Hepatocyte (in vitro differentiated cells): Measurements from ENCODE around the gene ZNF24. TPM values are rescaled to one million over a fixed set of nuclear protein-coding genes. Genes with fewer than 3 reads are reported as not detected.

Source experiments
- DNase-seq: peaks from one replicate; pipeline ENCODE4 v3.0.0-alpha.2; 2016; ENCODE audit warnings: low spot score
- H2AFZ ChIP-seq: fragments of 200-600 bp; sonication (generic); 2 replicates; pipeline ENCODE4 v1.6.0; 2016; ENCODE audit warnings: antibody characterized with exemption, mild to moderate bottlenecking
- H3K27ac ChIP-seq: fragments of 200-600 bp; sonication (generic); 2 replicates; pipeline ENCODE4 v1.5.1; 2016; ENCODE audit warnings: mild to moderate bottlenecking
- H3K27me3 ChIP-seq: fragments of 200-600 bp; sonication (generic); 2 replicates; pipeline ENCODE4 v1.6.1; 2016
- H3K36me3 ChIP-seq: fragments of 200-600 bp; sonication (generic); replicated peaks from 2 replicates; pipeline ENCODE4 v1.5.1; 2016; ENCODE audit warnings: low read depth; ENCODE audit not compliant: insufficient read depth
- H3K4me1 ChIP-seq: fragments of 200-600 bp; sonication (generic); 2 replicates; pipeline ENCODE4 v1.5.1; 2016; ENCODE audit warnings: mild to moderate bottlenecking, moderate library complexity; ENCODE audit not compliant: insufficient read depth
- H3K4me2 ChIP-seq: fragments of 200-600 bp; sonication (generic); 2 replicates; pipeline ENCODE4 v1.6.0; 2016
- H3K4me3 ChIP-seq: fragments of 200-600 bp; sonication (generic); 2 replicates; pipeline ENCODE4 v1.5.1; 2016; ENCODE audit warnings: mild to moderate bottlenecking
- H3K79me2 ChIP-seq: fragments of 200-600 bp; sonication (generic); 2 replicates; pipeline ENCODE4 v1.6.0; 2017; ENCODE audit warnings: mild to moderate bottlenecking
- H3K9me2 ChIP-seq: fragments of 200-600 bp; sonication (generic); replicated peaks from 2 replicates; pipeline ENCODE4 v1.6.0; 2017; ENCODE audit warnings: mild to moderate bottlenecking; ENCODE audit not compliant: insufficient read depth
- H3K9me3 ChIP-seq: fragments of 200-600 bp; sonication (generic); 2 replicates; pipeline ENCODE4 v1.5.1; 2016; ENCODE audit warnings: low read depth, mild to moderate bottlenecking
- H4K20me1 ChIP-seq: fragments of 200-600 bp; sonication (generic); 2 replicates; pipeline ENCODE4 v1.6.0; 2016; ENCODE audit warnings: mild to moderate bottlenecking; ENCODE audit not compliant: insufficient read depth, poor library complexity, severe bottlenecking
- EZH2 ChIP-seq: fragments of 200-600 bp; sonication (generic); IDR thresholded peaks from 2 replicates; pipeline ENCODE4 v1.6.1; 2016; ENCODE audit warnings: antibody characterized with exemption, mild to moderate bottlenecking, borderline replicate concordance
- EZH2phosphoT487 ChIP-seq: fragments of 200-600 bp; sonication (generic); IDR thresholded peaks from one replicate; pipeline ENCODE4 v1.6.1; 2018; ENCODE audit warnings: antibody characterized with exemption, mild to moderate bottlenecking, low read depth, moderate library complexity; ENCODE audit not compliant: unreplicated experiment, severe bottlenecking
- WGBS: methylation state at CpG from one replicate; pipeline ENCODE4 v1.1.6; 2016; ENCODE audit warnings: low lambda C conversion rate; ENCODE audit errors: missing lambda C conversion rate; 5-methylcytosine and 5-hydroxymethylcytosine counted together
- polyA plus RNA-seq: library from polyadenylated mRNA; unstranded; fragments of >200 nt; fragmentation: Nextera tagmentation; extraction: Ambion mirVana; gene quantifications from 2 replicates; pipeline ENCODE4 v1.2.1, GENCODE V29; 2016
- total RNA-seq: library from RNA; depleted of rRNA; stranded (reverse); fragments of >200 nt; gene quantifications from 2 replicates; pipeline ENCODE4 v1.2.3, GENCODE V29; 2014
- TF ChIP-seq, protein P1 (sequence below): fragments of 200-600 bp; sonication (generic); IDR thresholded peaks from 2 replicates; pipeline ENCODE4 v1.5.1; 2016; ENCODE audit warnings: antibody characterized with exemption, mild to moderate bottlenecking; ENCODE audit not compliant: poor library complexity

The ZNF24 gene
- total and polyA plus RNA-seq, 2 experiments from 2014 or later = 29.0 to 44.3 TPM

DNA sequence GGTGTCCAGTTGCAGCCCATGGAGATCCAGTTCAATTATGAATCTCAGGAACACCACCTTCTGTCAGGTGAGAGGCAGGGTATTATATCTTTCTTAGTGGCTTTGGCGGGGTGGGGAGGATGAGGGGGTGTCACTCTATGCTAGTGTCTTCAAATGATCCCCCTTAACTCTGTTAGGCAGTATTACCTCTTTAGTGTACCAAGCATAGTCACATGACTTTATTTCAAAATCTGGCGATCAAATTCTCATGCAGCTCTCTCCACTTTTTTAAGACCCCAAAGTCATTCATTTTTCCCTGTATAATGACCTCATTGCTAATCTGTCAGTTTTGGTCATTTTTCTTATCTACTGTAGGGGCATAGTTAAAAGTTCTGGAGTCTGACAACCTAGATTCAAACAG is 53.1 kb downstream of the ZNF24 start:
- 91% methylated on average over 2 of the region's 2 CpGs for WGBS
- Histone ChIP-seq H3K27ac (no peak overlapping the region), H3K9me2 (no peaks in the 10 kb centered on the region), H3K4me1 (peaks cover 8% of the 10 kb centered on the region), H3K79me2 (peaks cover 84% of the 10 kb centered on the region), H3K9me3 (no peaks in the 10 kb centered on the region), H3K27me3 (no peaks in the 10 kb centered on the region), H3K4me3 (peak overlapping the region; percentile 78), H4K20me1 (no peaks in the 10 kb centered on the region), H3K4me2 (peak overlapping the region; percentile 85), H2AFZ (no peak overlapping the region), H3K36me3 (no peaks in the 10 kb centered on the region)
- DNase-seq = no peak
- TF ChIP-seq EZH2 = no peak
- TF ChIP-seq, protein P1, sequence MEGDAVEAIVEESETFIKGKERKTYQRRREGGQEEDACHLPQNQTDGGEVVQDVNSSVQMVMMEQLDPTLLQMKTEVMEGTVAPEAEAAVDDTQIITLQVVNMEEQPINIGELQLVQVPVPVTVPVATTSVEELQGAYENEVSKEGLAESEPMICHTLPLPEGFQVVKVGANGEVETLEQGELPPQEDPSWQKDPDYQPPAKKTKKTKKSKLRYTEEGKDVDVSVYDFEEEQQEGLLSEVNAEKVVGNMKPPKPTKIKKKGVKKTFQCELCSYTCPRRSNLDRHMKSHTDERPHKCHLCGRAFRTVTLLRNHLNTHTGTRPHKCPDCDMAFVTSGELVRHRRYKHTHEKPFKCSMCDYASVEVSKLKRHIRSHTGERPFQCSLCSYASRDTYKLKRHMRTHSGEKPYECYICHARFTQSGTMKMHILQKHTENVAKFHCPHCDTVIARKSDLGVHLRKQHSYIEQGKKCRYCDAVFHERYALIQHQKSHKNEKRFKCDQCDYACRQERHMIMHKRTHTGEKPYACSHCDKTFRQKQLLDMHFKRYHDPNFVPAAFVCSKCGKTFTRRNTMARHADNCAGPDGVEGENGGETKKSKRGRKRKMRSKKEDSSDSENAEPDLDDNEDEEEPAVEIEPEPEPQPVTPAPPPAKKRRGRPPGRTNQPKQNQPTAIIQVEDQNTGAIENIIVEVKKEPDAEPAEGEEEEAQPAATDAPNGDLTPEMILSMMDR = no peak
- no peak for TF ChIP-seq EZH2phosphoT487

DNA sequence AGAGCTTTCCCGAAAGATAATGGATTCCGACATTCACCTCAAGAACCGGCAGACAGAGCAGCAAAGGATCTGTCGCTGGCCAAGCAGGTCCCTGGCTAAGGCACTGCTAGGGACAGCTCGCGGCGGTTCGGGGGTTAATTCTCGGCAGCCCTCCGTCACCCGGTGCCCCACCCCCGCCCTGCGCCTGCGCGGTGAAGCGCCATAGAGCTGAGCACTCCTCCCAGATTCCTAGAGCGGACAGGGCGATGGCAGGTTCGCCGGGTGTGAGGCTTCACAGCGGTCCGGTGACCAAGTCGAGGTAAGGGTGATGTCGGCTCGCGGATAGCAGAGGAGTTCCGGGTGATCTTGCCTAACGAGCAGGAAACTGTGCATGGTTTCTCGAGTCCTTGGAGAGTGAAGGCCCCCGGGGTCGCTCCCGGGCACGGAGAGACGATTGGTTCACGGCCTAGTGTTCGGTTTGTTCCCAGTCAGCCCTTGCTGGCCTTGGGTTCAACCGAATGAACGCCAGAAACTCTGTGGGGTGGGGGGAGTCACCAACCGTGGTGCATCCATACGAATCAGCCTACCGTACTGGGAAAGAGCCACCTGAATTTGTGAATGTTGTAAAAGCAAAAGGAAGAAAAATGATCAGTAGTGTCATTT is 54.0 kb downstream of the ZNF24 start, which contains the start of gene ZSCAN30:
Gene ZSCAN30, minus strand, starts transcription at position 136 of the 642 bp plus-strand sequence. CDS start 25,877 bp downstream, outside the sequence.
- Histone ChIP-seq H3K9me3 (peaks cover 9% of the 10 kb centered on the region), H3K9me2 (no peaks in the 10 kb centered on the region), H3K79me2 (peaks cover 84% of the 10 kb centered on the region), H2AFZ (peak within 1 kb of the TSS; percentile 92), H3K27ac (peak within 1 kb of the TSS; percentile 94), H3K4me2 (peak within 1 kb of the TSS; percentile 86), H3K36me3 (no peaks in the 10 kb centered on the region), H4K20me1 (no peaks in the 10 kb centered on the region), H3K27me3 (no peaks in the 10 kb centered on the region), H3K4me1 (peaks cover 8% of the 10 kb centered on the region), H3K4me3 (peak within 1 kb of the TSS; percentile 78)
- WGBS = under 1% methylated on average over 29 of the region's 41 CpGs
- peak; percentile 96 for DNase-seq
- TF ChIP-seq, protein P1 = no peak
- TF ChIP-seq EZH2phosphoT487 (no peak), EZH2 (no peak)

DNA sequence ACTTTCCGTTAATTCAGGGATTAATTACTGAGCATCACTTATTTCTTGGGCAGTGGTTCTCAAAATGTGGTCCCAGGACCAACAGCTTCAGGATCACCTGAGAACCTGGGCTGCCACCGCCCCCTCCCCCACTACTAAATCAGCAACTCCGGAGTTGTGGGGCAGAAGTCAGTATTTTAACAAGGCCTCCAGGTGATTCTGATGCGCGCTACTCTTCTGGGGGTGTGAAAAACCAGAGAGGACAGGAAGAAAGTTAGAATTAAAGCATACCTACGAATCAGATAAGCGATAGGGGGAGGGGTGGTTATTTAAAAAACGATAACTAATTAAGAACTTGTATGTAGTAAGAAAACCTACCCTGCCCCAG is 54.5 kb downstream of the ZNF24 start:
- peak overlapping the region; percentile 86 for H3K4me2 ChIP-seq
- WGBS = 2% methylated on average over 8 of the region's 8 CpGs
- no peaks in the 10 kb centered on the region for H3K36me3 ChIP-seq
- no peaks in the 10 kb centered on the region for H3K27me3 ChIP-seq
- peaks cover 87% of the 10 kb centered on the region for H3K79me2 ChIP-seq
- peaks cover 10% of the 10 kb centered on the region for H3K9me3 ChIP-seq
- no peak for TF ChIP-seq EZH2
- TF ChIP-seq EZH2phosphoT487 = no peak
- TF ChIP-seq, protein P1 = no peak
- peak overlapping the region; percentile 92 for H2AFZ ChIP-seq
- no peaks in the 10 kb centered on the region for H3K9me2 ChIP-seq
- peak overlapping the region; percentile 94 for H3K27ac ChIP-seq
- H3K4me3 ChIP-seq = peak overlapping the region; percentile 44
- peaks cover 8% of the 10 kb centered on the region for H3K4me1 ChIP-seq
- DNase-seq = peak; percentile 55
- no peaks in the 10 kb centered on the region for H4K20me1 ChIP-seq
